ENCODE data around the gene EPHA5. TPM values are rescaled to one million over a fixed set of nuclear protein-coding genes. Genes with fewer than 3 reads are reported as not detected.

Gene EPHA5
- total RNA-seq, 1 experiment from 2014 or later = not detected

GRCh38 chr4:65604515-65604914 is 65.8 kb downstream of the EPHA5 start:
- Histone ChIP-seq H3K9ac (ENCODE audit: extremely low read depth, insufficient read length, low read length) (no peak overlapping the region), H3K27ac (ENCODE audit: insufficient read length, low read depth, low read length) (no peak overlapping the region), H3K4me1 (ENCODE audit: insufficient read depth, low read length) (no peaks in the 10 kb centered on the region), H2BK120ac (ENCODE audit: low read depth, low read length, poor library complexity, severe bottlenecking) (no peak overlapping the region), H4K91ac (ENCODE audit: insufficient read length, low read depth, low read length) (no peak overlapping the region), H3K56ac (ENCODE audit: insufficient read length, low read depth, low read length) (no peak overlapping the region), H2AFZ (ENCODE audit: low read length) (no peak overlapping the region), H4K5ac (ENCODE audit: insufficient read length, low read depth, low read length) (no peak overlapping the region), H3K79me2 (ENCODE audit: insufficient read depth, low read length) (no peaks in the 10 kb centered on the region), H3K79me1 (ENCODE audit: insufficient read depth, low read depth, low read length, poor library complexity, severe bottlenecking) (no peaks in the 10 kb centered on the region), H3K23me2 (ENCODE audit: insufficient read length, low read depth, low read length, poor library complexity, severe bottlenecking) (no peaks in the 10 kb centered on the region), H3K4me2 (ENCODE audit: insufficient read depth, insufficient read length, low read length) (no peak overlapping the region), H2AK5ac (ENCODE audit: insufficient read length, low read length) (no peak overlapping the region), H4K20me1 (ENCODE audit: control insufficient read depth, insufficient read depth, insufficient read length) (no peaks in the 10 kb centered on the region), H3K4ac (ENCODE audit: low read depth, low read length) (no peak overlapping the region), H3K23ac (ENCODE audit: insufficient read length, low read depth, low read length) (no peak overlapping the region), H3T11ph (ENCODE audit: low read length) (no peak overlapping the region), H3K14ac (ENCODE audit: insufficient read depth, low read length) (no peak overlapping the region), H4K8ac (replicated peaks; ENCODE audit: insufficient read length, low read depth, low read length) (no peak overlapping the region), H3K27me3 (ENCODE audit: insufficient read depth, low read length) (no peaks in the 10 kb centered on the region), H2BK12ac (ENCODE audit: insufficient read length, low read depth, low read length) (no peak overlapping the region), H2BK5ac (ENCODE audit: insufficient read length, low read length) (no peak overlapping the region), H2BK15ac (ENCODE audit: low read depth, low read length) (no peak overlapping the region), H3K9me3 (ENCODE audit: control insufficient read depth, low read depth, low read length) (no peaks in the 10 kb centered on the region), H3K18ac (ENCODE audit: insufficient read length, low read depth, low read length) (no peak overlapping the region), H2BK20ac (ENCODE audit: low read depth, low read length, poor library complexity, severe bottlenecking) (no peak overlapping the region)
- no CpG with 5 or more reads among the region's 1 CpG for WGBS (ENCODE audit: extremely low coverage, insufficient read length, low lambda C conversion rate)
- Mint-ChIP-seq H3K27me3 (ENCODE audit: low read depth) (no peaks in the 10 kb centered on the region), H3K36me3 (ENCODE audit: insufficient read depth in 1 of 3, low read depth in 3 of 3) (no peaks in the 10 kb centered on the region; a peak in 1 of 7 replicates), H3K4me1 (no peaks in the 10 kb centered on the region), H3K4me3 (no peak overlapping the region), H3K9me3 (no peaks in the 10 kb centered on the region; a peak in 1 of 5 replicates), H3K27ac (no peak overlapping the region)
- TF ChIP-seq, protein P1, sequence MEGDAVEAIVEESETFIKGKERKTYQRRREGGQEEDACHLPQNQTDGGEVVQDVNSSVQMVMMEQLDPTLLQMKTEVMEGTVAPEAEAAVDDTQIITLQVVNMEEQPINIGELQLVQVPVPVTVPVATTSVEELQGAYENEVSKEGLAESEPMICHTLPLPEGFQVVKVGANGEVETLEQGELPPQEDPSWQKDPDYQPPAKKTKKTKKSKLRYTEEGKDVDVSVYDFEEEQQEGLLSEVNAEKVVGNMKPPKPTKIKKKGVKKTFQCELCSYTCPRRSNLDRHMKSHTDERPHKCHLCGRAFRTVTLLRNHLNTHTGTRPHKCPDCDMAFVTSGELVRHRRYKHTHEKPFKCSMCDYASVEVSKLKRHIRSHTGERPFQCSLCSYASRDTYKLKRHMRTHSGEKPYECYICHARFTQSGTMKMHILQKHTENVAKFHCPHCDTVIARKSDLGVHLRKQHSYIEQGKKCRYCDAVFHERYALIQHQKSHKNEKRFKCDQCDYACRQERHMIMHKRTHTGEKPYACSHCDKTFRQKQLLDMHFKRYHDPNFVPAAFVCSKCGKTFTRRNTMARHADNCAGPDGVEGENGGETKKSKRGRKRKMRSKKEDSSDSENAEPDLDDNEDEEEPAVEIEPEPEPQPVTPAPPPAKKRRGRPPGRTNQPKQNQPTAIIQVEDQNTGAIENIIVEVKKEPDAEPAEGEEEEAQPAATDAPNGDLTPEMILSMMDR (conservative IDR thresholded peaks at IDR 0.05) = no peak
- DNase-seq = no peak
